Suprapubic skin (tissue), 4 donors: ENCODE measurements around the gene RNASET2.

ENCODE experiments used
- EP300 ChIP-seq: sonication (generic); formaldehyde crosslinking; IDR thresholded peaks from one replicate; pipeline ENCODE4 v1.6.1; 2017; ENCODE audit warnings: antibody characterized with exemption
- POLR2A ChIP-seq, 2 donors: fragments of 450-650 bp; IDR thresholded peaks; one replicate each; pipeline ENCODE4 v1.6.1; 2017; ENCODE audit warnings: antibody characterized with exemption in 2 of 2, mild to moderate bottlenecking in 2 of 2, moderate library complexity in 2 of 2
- POLR2AphosphoS5 ChIP-seq, 3 donors: sonication (generic); formaldehyde crosslinking; IDR thresholded peaks; one replicate each; pipeline ENCODE4 v1.6.1; 2017; ENCODE audit warnings: antibody characterized with exemption in 3 of 3
- TF ChIP-seq, protein P1 (sequence below), 2 donors: fragments of 200-600 bp in 1 of 2; fragments of 450-650 bp in 1 of 2; sonication (generic) in 1 of 2; IDR thresholded peaks; one replicate each; pipeline ENCODE4 v1.5.1; 2016 to 2019; ENCODE audit warnings: antibody characterized with exemption in 2 of 2, mild to moderate bottlenecking in 1 of 2, moderate library complexity in 1 of 2

DNA sequence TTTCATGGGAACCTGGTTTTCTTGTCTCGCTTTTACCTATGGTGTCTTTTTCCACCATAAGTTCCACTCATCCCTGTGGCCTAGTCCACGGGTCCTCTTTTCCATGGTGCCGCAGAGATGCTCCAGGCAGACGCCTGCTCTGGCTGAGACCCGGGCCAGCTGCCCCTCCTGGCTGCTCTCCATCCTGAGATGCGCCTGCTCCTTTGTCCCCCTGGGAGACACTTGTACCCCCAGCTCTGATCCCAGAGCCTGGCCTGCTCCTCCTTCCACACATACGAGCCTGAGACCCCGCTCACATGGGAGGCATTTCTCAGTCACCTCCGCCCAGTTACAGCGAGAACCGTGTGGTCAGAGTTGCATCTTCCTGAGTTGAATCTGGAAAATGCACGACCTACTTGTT lies 29.6 kb downstream of the RNASET2 start:
- TF ChIP-seq POLR2A (IDR thresholded peaks at IDR 0.05) (no peak), POLR2AphosphoS5 (IDR thresholded peaks at IDR 0.05) (no peak), EP300 (no peak)
- TF ChIP-seq, protein P1, sequence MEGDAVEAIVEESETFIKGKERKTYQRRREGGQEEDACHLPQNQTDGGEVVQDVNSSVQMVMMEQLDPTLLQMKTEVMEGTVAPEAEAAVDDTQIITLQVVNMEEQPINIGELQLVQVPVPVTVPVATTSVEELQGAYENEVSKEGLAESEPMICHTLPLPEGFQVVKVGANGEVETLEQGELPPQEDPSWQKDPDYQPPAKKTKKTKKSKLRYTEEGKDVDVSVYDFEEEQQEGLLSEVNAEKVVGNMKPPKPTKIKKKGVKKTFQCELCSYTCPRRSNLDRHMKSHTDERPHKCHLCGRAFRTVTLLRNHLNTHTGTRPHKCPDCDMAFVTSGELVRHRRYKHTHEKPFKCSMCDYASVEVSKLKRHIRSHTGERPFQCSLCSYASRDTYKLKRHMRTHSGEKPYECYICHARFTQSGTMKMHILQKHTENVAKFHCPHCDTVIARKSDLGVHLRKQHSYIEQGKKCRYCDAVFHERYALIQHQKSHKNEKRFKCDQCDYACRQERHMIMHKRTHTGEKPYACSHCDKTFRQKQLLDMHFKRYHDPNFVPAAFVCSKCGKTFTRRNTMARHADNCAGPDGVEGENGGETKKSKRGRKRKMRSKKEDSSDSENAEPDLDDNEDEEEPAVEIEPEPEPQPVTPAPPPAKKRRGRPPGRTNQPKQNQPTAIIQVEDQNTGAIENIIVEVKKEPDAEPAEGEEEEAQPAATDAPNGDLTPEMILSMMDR (IDR thresholded peaks at IDR 0.05) = no peak
